Stimulated activated effector memory CD8-positive, alpha-beta T cell treated with anti-CD3 and anti-CD28 coated beads, Interleukin-12 subunit alpha, Interleukin-12 subunit beta, amount 100 ng/mL, for 72 hours (primary cell): ENCODE results near the gene HDAC4.
A peak's percentile ranks its signal among the peaks of the same experiment; 100 is the strongest.

ENCODE experiments used
- ATAC-seq: fragments of 150-1000 bp; cut with Tn5 transposase; 2 replicates; pipeline ENCODE4 v1.10.0; 2021
- DNase-seq, 2 donors: peaks; one replicate each; pipeline ENCODE4 v3.0.0; 2021 to 2022; ENCODE audit warnings: low spot score in 2 of 2
- H3K27ac Mint-ChIP-seq: one replicate; pipeline ENCODE4 v1.8.0; 2022; ENCODE audit warnings: mild to moderate bottlenecking, mixed read lengths
- H3K36me3 Mint-ChIP-seq: one replicate; pipeline ENCODE4 v1.8.0; 2022; ENCODE audit warnings: mild to moderate bottlenecking, mixed read lengths
- H3K4me1 Mint-ChIP-seq: one replicate; pipeline ENCODE4 v1.8.0; 2022; ENCODE audit warnings: mixed read lengths
- H3K4me3 Mint-ChIP-seq: one replicate; pipeline ENCODE4 v1.8.0; 2022; ENCODE audit warnings: mild to moderate bottlenecking, mixed read lengths
- H3K9me3 Mint-ChIP-seq: one replicate; pipeline ENCODE4 v1.8.0; 2022; ENCODE audit warnings: mixed read lengths

HDAC4 gene

DNA sequence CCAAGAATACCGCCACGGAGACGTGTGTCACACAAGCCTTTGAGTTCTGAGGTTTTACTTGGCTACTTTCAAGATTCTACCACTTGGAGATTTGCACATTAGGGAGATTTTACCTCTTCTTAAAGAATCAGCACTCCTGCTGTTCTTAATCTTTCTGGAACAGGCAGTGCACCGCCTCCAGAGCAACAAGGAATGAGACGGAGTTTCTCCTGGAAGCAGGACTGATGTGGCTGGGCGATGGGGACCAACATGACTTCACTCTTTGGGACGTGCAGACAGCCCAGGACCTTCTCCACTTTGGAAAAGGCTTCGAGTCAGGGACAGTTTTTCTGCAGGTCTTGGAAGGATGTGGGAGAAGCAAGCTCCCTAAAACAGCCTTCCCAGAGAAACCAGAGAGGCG lies 255.2 kb downstream of the HDAC4 start:
- H3K4me3 Mint-ChIP-seq: no peak overlapping the region
- peaks cover 14% of the 10 kb centered on the region for H3K4me1 Mint-ChIP-seq
- no peak for DNase-seq
- peak overlapping the region; percentile 12 for H3K27ac Mint-ChIP-seq
- no peak for ATAC-seq
- H3K9me3 Mint-ChIP-seq: no peaks in the 10 kb centered on the region
- H3K36me3 Mint-ChIP-seq: peaks cover 30% of the 10 kb centered on the region

DNA sequence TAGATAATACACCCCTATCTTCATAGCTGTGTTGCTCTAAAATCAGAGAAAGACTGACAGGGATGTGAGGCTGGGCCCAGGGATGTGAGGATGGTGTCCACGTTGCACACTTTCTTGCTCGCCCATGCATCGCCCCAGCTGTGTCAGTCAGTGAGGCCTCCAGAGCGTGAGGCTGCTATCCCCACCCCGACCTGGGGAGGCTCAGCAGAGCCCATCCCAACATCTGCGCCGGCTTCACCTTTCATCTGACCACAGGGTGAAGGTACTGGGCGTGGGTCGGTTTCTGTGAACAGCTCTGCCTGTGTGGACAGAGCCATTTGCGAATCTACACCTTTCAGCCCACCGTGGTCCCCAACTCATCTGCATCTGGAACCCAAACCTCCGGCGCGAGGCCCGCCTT lies 255.7 kb downstream of the HDAC4 start:
- peaks cover 9% of the 10 kb centered on the region for H3K4me1 Mint-ChIP-seq
- no peak for DNase-seq
- no peak overlapping the region for H3K4me3 Mint-ChIP-seq
- H3K27ac Mint-ChIP-seq: no peak overlapping the region
- peaks cover 30% of the 10 kb centered on the region for H3K36me3 Mint-ChIP-seq
- no peak for ATAC-seq
- H3K9me3 Mint-ChIP-seq: no peaks in the 10 kb centered on the region

DNA sequence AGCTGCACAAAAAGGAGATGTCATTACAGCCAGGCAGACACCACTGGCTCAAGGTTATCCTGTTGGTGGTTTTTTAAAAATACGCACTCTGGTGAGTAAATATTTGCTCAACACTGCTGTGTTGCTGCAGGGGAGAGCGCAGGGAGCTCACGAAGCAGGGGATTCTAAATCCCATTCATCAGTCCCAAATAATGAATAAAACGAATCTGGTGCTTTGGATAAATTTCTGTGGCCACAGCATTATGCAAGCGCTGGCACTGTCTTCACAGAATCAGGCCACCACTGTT lies 256.2 kb downstream of the HDAC4 start:
- peaks cover 33% of the 10 kb centered on the region for H3K36me3 Mint-ChIP-seq
- H3K27ac Mint-ChIP-seq: no peak overlapping the region
- peaks cover 7% of the 10 kb centered on the region for H3K4me1 Mint-ChIP-seq
- H3K9me3 Mint-ChIP-seq: no peaks in the 10 kb centered on the region
- ATAC-seq (no peak), DNase-seq (no peak)
- no peak overlapping the region for H3K4me3 Mint-ChIP-seq

DNA sequence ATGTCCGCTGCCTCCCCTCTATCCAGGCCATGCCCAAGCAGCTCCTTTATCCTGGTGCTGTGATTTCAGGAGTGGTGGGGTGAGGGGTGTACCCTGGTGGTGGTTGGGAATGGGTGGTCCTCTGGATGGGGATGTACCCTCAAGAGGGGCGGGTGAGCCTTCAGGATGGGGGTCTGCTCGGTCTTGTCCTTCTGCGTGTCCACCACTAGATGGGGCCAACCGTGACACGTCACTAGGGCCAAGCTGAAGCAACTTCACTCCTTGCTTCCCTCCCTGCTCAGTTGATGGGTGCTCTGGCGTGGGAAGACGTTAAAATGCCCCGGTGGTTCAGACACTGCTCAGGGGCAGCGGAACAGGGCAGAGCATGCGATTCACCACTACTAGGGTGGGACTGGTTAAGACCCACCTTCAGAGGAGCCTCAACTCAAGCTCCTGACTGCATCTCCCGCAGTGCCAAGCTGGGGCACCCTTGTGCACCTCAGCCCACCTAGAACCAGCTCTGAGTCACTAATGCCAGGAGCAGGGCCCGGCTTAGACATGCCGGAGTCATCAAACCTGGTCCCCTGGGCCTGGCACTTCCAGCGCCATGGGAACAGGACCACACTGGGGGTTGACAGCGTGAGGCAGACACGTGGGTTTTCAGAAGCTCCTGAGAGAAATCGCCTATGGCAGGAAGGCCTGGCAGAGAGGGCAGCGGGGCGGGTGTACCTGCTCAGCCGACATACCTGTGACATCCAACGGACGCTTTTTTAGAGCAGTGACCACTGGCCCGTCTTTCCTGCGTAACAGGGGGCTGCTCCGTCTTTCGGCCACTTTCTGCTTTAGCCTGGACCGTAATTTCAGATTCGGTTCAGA lies 256.7 kb downstream of the HDAC4 start:
- Mint-ChIP-seq H3K4me1 (peaks cover 10% of the 10 kb centered on the region), H3K27ac (no peak overlapping the region), H3K4me3 (no peak overlapping the region), H3K9me3 (no peaks in the 10 kb centered on the region), H3K36me3 (peaks cover 39% of the 10 kb centered on the region)
- no peak for ATAC-seq
- no peak for DNase-seq

DNA sequence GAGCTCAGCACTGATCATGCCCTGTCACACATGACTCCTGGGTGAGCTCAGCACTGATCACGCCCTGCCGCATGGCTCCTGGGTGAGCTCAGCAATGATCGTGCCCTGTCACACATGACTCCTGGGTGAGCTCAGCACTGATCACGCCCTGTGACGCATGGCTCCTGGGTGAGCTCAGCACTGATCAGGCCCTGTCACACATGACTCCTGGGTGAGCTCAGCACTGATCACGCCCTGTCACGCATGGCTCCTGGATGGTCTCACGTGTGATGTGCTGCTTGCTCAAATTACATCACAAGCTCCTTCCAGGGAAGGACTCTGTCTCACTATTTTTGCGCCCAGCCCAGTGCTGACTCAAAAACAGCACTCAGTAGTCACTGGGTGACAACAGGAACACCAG lies 258.0 kb downstream of the HDAC4 start:
- ATAC-seq (peak; percentile 31), DNase-seq (no peak)
- Mint-ChIP-seq H3K36me3 (peaks cover 35% of the 10 kb centered on the region), H3K4me1 (peaks cover 23% of the 10 kb centered on the region), H3K9me3 (no peaks in the 10 kb centered on the region), H3K4me3 (no peak overlapping the region), H3K27ac (no peak overlapping the region)

DNA sequence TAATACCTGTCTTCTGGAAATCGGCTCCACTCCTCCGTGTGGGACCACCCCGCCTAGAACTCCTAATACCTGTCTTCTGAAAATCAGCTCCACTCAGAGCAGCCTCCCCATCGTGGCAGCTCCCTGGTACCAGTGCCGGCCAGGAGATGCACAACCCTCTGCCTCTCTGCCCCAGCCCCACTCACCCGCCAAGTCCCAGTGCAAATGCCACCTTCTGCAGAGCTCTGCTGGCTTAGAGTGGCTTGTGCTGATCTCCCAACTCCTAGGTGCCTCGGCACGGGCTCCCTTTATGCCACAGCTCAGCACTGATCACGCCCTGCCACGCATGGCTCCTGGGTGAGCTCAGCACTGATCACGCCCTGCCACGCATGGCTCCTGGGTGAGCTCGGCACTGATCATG lies 258.5 kb downstream of the HDAC4 start:
- ATAC-seq: no peak
- H3K36me3 Mint-ChIP-seq: peaks cover 32% of the 10 kb centered on the region
- no peak for DNase-seq

DNA sequence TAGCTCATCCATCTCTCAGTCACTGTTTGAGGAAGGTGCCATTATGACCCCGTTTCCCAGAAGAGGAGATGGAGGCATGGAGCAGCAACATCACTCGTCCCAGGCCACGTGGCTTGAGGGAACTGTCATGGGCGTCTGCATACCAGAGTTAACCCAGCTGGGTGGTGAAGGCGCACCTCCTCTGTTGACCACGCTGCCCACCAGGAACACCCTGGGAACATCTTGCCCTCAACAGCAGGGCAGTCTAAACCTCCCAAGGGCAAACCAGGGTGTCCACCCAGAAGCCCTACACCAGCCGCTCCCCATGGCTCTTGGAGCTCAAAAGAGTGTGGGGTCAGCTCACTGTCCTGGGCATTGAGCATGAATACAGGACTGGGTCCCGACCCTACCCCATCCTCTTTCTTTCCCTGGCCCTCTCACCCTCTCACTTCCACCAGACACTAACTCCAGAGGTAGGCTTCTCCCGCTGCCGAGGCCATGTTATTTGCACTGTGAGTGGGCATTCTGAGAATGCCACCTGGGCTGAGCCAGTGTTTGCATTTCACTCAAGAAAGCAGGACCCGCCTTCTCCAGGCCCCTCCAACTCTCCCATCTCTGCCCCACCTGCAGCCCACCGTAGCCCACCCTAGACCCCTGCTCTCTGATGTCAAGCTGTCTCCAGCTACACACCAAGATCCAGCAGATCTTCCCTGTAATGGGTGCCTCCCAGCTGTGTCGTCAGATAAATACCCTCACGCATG lies 259.6 kb downstream of the HDAC4 start:
- H3K4me3 Mint-ChIP-seq: no peak overlapping the region
- no peak for DNase-seq
- no peak overlapping the region for H3K27ac Mint-ChIP-seq

More for the DNA sequence above, 258.5 kb downstream of the HDAC4 start:
- no peak overlapping the region for H3K4me3 Mint-ChIP-seq
- peaks cover 28% of the 10 kb centered on the region for H3K4me1 Mint-ChIP-seq
- H3K27ac Mint-ChIP-seq: no peak overlapping the region
- H3K9me3 Mint-ChIP-seq: no peaks in the 10 kb centered on the region

DNA sequence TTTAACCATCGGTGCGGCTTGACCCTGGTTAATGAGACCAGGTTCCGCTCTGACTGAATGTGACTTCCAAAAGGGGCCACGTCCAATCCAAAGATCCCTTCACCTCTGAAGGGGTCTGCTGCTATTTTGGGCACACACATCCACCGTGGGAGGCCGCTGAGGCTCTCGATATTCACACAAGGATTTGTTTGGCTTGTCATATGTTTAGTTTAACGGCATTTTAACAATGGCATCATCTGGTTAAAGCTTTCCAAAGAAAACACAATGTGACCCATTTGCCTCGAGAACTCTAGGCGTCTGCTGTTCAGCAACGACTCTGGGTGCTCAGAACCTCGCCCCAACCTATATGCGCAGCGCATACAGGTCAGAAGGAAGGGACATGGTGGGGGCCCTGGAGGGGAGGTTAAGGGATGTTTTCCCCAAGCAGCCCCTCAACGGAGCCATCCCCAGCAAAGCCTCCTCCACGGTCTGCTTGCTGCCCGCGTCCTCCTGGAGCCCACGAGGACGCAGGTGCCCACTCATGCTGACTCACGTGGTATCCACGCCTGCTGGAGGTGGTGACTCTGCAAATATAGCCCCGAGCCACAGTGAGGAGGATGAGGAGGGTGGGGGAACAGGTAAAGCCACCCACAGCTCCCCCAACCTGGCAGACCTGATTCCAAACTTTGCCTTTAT lies 260.3 kb downstream of the HDAC4 start:
- Mint-ChIP-seq H3K9me3 (peaks cover 2% of the 10 kb centered on the region), H3K36me3 (peaks cover 36% of the 10 kb centered on the region), H3K27ac (no peak overlapping the region), H3K4me1 (peaks cover 24% of the 10 kb centered on the region), H3K4me3 (no peak overlapping the region)
- ATAC-seq: no peak
- no peak for DNase-seq

More for the DNA sequence above, 259.6 kb downstream of the HDAC4 start:
- H3K4me1 Mint-ChIP-seq: peaks cover 28% of the 10 kb centered on the region
- H3K36me3 Mint-ChIP-seq: peaks cover 35% of the 10 kb centered on the region
- peaks cover 2% of the 10 kb centered on the region for H3K9me3 Mint-ChIP-seq
- ATAC-seq: no peak

DNA sequence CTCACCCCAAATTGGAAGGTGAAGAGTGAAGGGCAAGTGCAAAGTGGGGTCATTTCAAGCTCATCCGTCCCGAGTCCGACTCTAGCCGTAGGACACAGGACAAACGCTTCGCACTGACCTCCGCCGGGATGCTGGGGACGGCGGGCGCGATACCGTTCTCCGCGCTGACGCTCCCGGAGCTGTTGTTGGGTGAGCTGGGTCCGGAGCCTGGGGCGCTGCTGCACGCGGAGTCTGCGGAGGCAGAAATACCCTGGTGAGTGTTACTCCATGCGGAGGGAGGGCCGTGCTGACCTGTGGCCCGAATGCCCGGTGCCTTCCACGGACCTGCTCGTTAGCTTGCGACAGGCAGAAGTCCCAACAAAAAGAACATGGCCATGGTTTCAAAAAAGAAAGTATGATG lies 261.3 kb downstream of the HDAC4 start:
- no peak overlapping the region for H3K4me3 Mint-ChIP-seq
- peaks cover 41% of the 10 kb centered on the region for H3K36me3 Mint-ChIP-seq
- no peak overlapping the region for H3K27ac Mint-ChIP-seq
- DNase-seq: no peak
- peaks cover 2% of the 10 kb centered on the region for H3K9me3 Mint-ChIP-seq
- no peak for ATAC-seq
- peaks cover 24% of the 10 kb centered on the region for H3K4me1 Mint-ChIP-seq

DNA sequence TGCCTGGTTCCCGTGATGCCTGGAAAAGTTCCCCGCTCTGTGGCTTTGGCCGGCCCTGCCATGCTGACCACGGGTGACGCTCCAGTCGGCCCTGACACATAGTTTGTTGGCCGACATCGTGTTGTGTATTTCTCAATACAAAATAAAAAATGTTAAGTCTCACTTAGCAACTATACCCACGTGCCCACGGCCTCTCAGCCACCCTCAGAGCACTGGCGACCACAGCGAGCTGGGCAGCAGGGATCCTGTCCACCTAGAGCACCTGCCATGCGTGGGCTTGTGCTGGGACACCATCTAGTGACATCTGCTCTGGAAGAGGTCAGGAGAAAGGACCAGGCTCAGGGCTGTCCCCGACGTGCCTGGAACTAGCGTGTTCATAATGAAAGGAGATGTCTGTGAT lies 261.7 kb downstream of the HDAC4 start:
- ATAC-seq (no peak), DNase-seq (no peak)
- Mint-ChIP-seq H3K27ac (no peak overlapping the region), H3K4me3 (no peak overlapping the region), H3K36me3 (peaks cover 45% of the 10 kb centered on the region), H3K4me1 (peaks cover 24% of the 10 kb centered on the region), H3K9me3 (peaks cover 2% of the 10 kb centered on the region)

DNA sequence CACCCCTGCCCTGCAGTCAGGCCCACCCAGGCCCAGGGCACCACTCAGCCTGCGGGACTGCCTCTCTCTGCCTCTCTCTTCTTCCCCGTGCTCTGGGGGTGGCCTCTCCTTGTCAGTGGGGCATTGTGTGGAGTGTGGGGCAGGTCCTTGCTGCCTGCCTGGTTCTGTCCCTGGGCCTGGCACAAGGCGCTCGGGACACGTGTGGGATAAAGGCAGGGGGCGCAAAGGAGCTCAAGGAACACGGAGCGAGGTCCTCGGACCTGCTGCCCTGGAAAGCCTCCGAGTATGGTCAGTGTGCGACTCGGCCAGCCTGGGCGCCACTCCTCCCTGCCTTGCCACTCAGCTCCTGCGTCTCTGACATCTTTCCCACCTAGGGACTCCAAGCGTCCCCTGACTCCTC lies 262.2 kb downstream of the HDAC4 start:
- Mint-ChIP-seq H3K36me3 (peaks cover 50% of the 10 kb centered on the region), H3K9me3 (peaks cover 2% of the 10 kb centered on the region), H3K4me1 (peaks cover 24% of the 10 kb centered on the region), H3K27ac (no peak overlapping the region), H3K4me3 (no peak overlapping the region)
- ATAC-seq: no peak
- no peak for DNase-seq

DNA sequence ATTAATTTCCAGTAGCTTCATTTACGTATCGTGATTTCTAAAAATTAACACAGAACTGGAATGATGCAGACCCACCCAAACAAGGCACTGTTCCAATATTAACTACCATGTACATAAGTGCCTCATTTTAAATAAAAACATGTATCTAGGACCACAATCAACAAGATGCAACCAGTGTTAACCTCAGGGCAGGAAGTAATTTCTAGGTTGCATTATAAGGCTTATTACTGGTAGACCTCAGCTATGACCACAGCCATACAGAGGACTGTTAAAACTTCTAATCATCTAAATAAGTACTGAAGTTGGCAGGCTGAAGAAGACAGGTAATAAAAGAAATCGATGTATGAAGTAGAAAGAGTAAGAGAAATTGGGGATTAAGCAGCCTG lies 262.9 kb downstream of the HDAC4 start:
- no peak overlapping the region for H3K4me3 Mint-ChIP-seq

DNA sequence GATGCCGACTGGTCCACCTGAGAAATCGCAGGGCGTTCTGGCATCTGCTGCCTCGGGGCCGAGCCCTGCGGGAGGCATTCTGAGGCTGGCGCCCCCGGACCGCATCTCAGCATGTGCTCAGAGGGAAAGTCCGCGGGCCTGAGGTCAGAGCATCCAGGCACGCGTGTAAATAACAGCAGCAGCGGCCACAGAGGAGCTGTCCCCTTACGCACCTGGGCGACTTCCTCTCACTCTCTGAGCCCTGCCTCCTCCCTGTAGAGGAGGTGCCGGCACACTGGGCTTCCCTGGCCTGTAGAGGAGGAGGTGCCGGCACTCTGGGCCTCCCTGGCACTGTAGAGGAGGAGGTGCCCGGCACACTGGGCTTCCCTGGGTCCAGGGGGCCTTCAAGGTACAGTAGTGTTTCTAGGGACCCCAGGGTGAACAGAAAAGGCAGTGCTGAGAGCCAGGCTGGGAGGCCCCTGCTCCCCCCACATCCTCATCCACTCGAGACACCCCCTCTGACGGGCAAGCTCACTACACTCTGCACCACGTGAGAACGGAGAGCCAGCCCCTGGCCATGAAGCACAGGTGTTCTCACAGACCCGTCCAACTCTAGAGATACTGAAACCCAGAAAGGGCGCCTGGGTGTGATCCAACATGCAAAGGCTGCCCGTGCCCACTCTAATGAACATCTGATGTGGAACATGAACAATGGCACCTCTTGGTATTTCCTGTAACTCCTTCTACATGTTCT lies 263.5 kb downstream of the HDAC4 start:
- no peak for DNase-seq
- peaks cover 2% of the 10 kb centered on the region for H3K9me3 Mint-ChIP-seq
- peak overlapping the region; percentile 15 for H3K27ac Mint-ChIP-seq
- ATAC-seq: peak; percentile 31
- H3K36me3 Mint-ChIP-seq: peaks cover 49% of the 10 kb centered on the region
- H3K4me1 Mint-ChIP-seq: peaks cover 24% of the 10 kb centered on the region
- H3K4me3 Mint-ChIP-seq: no peak overlapping the region

More for the DNA sequence above, 262.9 kb downstream of the HDAC4 start:
- DNase-seq (no peak), ATAC-seq (peak; percentile 45)
- peak overlapping the region; percentile 15 for H3K27ac Mint-ChIP-seq
- peaks cover 2% of the 10 kb centered on the region for H3K9me3 Mint-ChIP-seq
- peaks cover 24% of the 10 kb centered on the region for H3K4me1 Mint-ChIP-seq
- peaks cover 52% of the 10 kb centered on the region for H3K36me3 Mint-ChIP-seq

DNA sequence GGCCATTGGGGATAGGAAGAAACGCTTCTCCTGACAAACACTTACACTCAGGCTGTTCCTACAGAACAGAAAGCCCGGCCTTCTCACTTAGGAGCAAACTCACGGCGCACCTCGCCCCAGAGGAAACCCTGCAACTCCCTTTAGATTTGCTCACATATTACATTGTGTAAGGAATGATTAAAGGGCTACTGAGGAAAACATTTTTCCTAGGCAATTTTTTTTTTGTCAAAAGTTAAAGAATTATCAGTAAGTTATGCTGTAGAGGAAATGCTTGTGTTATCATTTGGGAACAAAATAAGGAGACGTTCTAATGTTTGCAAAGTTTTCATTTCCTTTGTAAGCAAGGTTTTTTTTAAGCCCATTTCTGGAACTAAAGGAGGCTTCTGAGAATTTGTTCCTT lies 264.1 kb downstream of the HDAC4 start:
- no peak for ATAC-seq
- H3K4me1 Mint-ChIP-seq: peaks cover 24% of the 10 kb centered on the region
- H3K27ac Mint-ChIP-seq: no peak overlapping the region
- H3K36me3 Mint-ChIP-seq: peaks cover 43% of the 10 kb centered on the region
- H3K4me3 Mint-ChIP-seq: no peak overlapping the region
- H3K9me3 Mint-ChIP-seq: peaks cover 2% of the 10 kb centered on the region
- no peak for DNase-seq

DNA sequence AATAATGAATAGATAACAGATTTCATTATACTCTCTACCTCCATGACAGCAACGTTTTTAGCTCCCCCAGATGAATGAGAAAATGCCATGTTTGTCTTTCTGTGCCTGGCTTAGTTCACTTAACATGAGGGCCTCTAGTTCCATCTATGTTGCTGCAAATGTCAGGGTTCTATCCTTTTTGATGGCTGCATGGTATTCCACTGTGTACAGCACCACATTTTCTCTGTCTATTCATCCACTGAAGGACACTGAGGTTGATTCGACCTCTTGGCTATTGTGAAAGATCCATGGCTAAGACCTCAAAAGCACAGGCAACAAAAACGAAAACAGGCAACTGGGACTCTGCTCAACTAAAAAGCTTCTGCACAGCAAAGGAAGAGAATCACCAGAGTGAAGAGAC lies 264.6 kb downstream of the HDAC4 start:
- DNase-seq (no peak), ATAC-seq (no peak)
- Mint-ChIP-seq H3K27ac (no peak overlapping the region), H3K4me1 (peaks cover 25% of the 10 kb centered on the region), H3K9me3 (peaks cover 2% of the 10 kb centered on the region), H3K4me3 (no peak overlapping the region), H3K36me3 (peaks cover 43% of the 10 kb centered on the region)
